IMR-90 (cell line): ENCODE data around the gene AAR2. TPM values are rescaled to one million over a fixed set of nuclear protein-coding genes. Genes with fewer than 3 reads are reported as not detected.
A peak's percentile ranks its signal among the peaks of the same experiment; 100 is the strongest.

Experiments used
- ATAC-seq: fragments of 200-7000 bp; cut with Tn5 transposase; 2 replicates; pipeline ENCODE4 v1.9.1; 2020; ENCODE audit warnings: low read depth, mild to moderate bottlenecking, moderate library complexity
- BruUV-seq: library from RNA; stranded (reverse); fragments of 400-500 nt; replicated peaks from 2 replicates; lab custom pipeline; 2021; lab: Mats Ljungman, UMichigan
- CTCF ChIA-PET: fragments of 300-600 bp; formaldehyde crosslinking; extraction: SDS; loops from one replicate; lab custom pipeline; 2021; ENCODE audit warnings: antibody characterized with exemption; lab: Yijun Ruan, JAX
- POLR2A ChIA-PET: fragments of 300-600 bp; sonication (Branson Sonifier 250); formaldehyde crosslinking; loops from one replicate; lab custom pipeline; 2022; ENCODE audit warnings: antibody characterized with exemption; ENCODE audit not compliant: unreplicated experiment; lab: Charles Lee
- DNase-seq: peaks from one replicate; pipeline ENCODE4 v3.0.0; 2013
- H2AFZ ChIP-seq: replicated peaks from 2 replicates; pipeline ENCODE3; 2013; ENCODE audit warnings: low read length, mild to moderate bottlenecking; ENCODE audit not compliant: poor library complexity
- H2AK5ac ChIP-seq: 2 replicates; pipeline ENCODE4 v1.6.1; 2013; ENCODE audit warnings: low read depth, low read length, inconsistent platforms
- H2AK9ac ChIP-seq: replicated peaks from 2 replicates; pipeline ENCODE3; 2013; ENCODE audit warnings: mild to moderate bottlenecking, low read depth, low read length, moderate library complexity; ENCODE audit not compliant: poor library complexity
- H2BK120ac ChIP-seq: 2 replicates; pipeline ENCODE4 v1.6.1; 2013; ENCODE audit warnings: low read depth, low read length, inconsistent platforms
- H2BK15ac ChIP-seq: 3 replicates; pipeline ENCODE4 v1.6.1; 2013; ENCODE audit warnings: low read depth, low read length, inconsistent platforms
- H2BK20ac ChIP-seq: 2 replicates; pipeline ENCODE4 v1.6.1; 2013; ENCODE audit warnings: low read depth, mild to moderate bottlenecking, inconsistent platforms, low read length, moderate library complexity
- H2BK5ac ChIP-seq: 2 replicates; pipeline ENCODE4 v1.6.1; 2013; ENCODE audit warnings: mild to moderate bottlenecking, low read depth, low read length, inconsistent platforms; ENCODE audit not compliant: poor library complexity, severe bottlenecking
- H3K14ac ChIP-seq: replicated peaks from 2 replicates; pipeline ENCODE4 v1.6.1; 2013; ENCODE audit warnings: low read depth, low read length, inconsistent platforms
- H3K18ac ChIP-seq: 2 replicates; pipeline ENCODE4 v1.6.1; 2013; ENCODE audit warnings: low read depth, low read length, control low read depth
- H3K23ac ChIP-seq: 2 replicates; pipeline ENCODE4 v1.6.1; 2013; ENCODE audit warnings: low read depth, low read length, inconsistent platforms
- H3K27ac ChIP-seq: 2 replicates; pipeline ENCODE4 v1.5.1; 2013; ENCODE audit warnings: mild to moderate bottlenecking, control low read depth, low read length; ENCODE audit not compliant: insufficient read depth
- H3K27me3 ChIP-seq: 2 replicates; pipeline ENCODE4 v1.6.1; 2013; ENCODE audit warnings: low read length; ENCODE audit not compliant: control insufficient read depth, insufficient read depth
- H3K36me3 ChIP-seq: 2 replicates; pipeline ENCODE4 v1.6.1; 2013; ENCODE audit warnings: low read length, mixed read lengths; ENCODE audit not compliant: control insufficient read depth, insufficient read depth
- H3K4ac ChIP-seq: 2 replicates; pipeline ENCODE4 v1.6.1; 2013; ENCODE audit warnings: low read depth, low read length, inconsistent platforms
- H3K4me1 ChIP-seq: 2 replicates; pipeline ENCODE4 v1.6.1; 2013; ENCODE audit warnings: low read length, mixed read lengths; ENCODE audit not compliant: control insufficient read depth, insufficient read depth
- H3K4me2 ChIP-seq: 2 replicates; pipeline ENCODE4 v1.6.1; 2013; ENCODE audit warnings: low read depth, mild to moderate bottlenecking, control low read depth, low read length, moderate library complexity
- H3K4me3 ChIP-seq: 2 replicates; pipeline ENCODE4 v1.5.1; 2013; ENCODE audit warnings: low read depth, mild to moderate bottlenecking, control low read depth, low read length, moderate library complexity; ENCODE audit not compliant: insufficient read depth
- H3K56ac ChIP-seq: 2 replicates; pipeline ENCODE4 v1.6.1; 2013; ENCODE audit warnings: low read length, inconsistent platforms; ENCODE audit not compliant: insufficient read depth; ENCODE audit errors: extremely low read depth
- H3K79me1 ChIP-seq, 2 experiments: 2 replicates each; pipeline ENCODE4 v1.6.1; 2013; ENCODE audit warnings: low read length in 2 of 2, inconsistent platforms in 1 of 2, low read depth in 1 of 2
- H3K9ac ChIP-seq: 2 replicates; pipeline ENCODE4 v1.6.1; 2013; ENCODE audit warnings: low read depth, low read length, control low read depth
- H3K9me1 ChIP-seq: 2 replicates; pipeline ENCODE4 v1.6.1; 2013; ENCODE audit warnings: low read length, inconsistent platforms; ENCODE audit not compliant: insufficient read depth
- H3K9me3 ChIP-seq: 2 replicates; pipeline ENCODE4 v1.6.1; 2013; ENCODE audit warnings: low read length; ENCODE audit not compliant: control insufficient read depth, insufficient read depth
- H4K20me1 ChIP-seq: 2 replicates; pipeline ENCODE4 v1.6.1; 2013; ENCODE audit warnings: low read length, inconsistent platforms; ENCODE audit not compliant: insufficient read depth
- H4K5ac ChIP-seq: 2 replicates; pipeline ENCODE4 v1.6.1; 2013; ENCODE audit warnings: mild to moderate bottlenecking, low read depth, low read length, control low read depth
- H4K8ac ChIP-seq, 2 experiments: 2 replicates each; pipeline ENCODE4 v1.6.1; 2013; ENCODE audit warnings: low read depth in 2 of 2, low read length in 2 of 2, control low read depth in 1 of 2, inconsistent platforms in 1 of 2
- H4K91ac ChIP-seq: 2 replicates; pipeline ENCODE4 v1.6.1; 2013; ENCODE audit warnings: low read depth, low read length, inconsistent platforms; ENCODE audit not compliant: insufficient read depth
- BHLHE40 ChIP-seq: fragments of 150-350 bp; IDR thresholded peaks from 2 replicates; pipeline ENCODE4 v1.6.1; 2016; ENCODE audit warnings: mild to moderate bottlenecking, low read depth, low read length
- CTCF ChIP-seq: conservative IDR thresholded peaks from 2 replicates; pipeline ENCODE4 v1.5.1; 2012; ENCODE audit warnings: mild to moderate bottlenecking, low read depth, low read length, improper control_type of control experiment
- MAFK ChIP-seq: IDR thresholded peaks from 2 replicates; pipeline ENCODE4 v1.6.1; 2012; ENCODE audit warnings: low read depth, low read length, improper control_type of control experiment
- MAZ ChIP-seq: IDR thresholded peaks from 2 replicates; pipeline ENCODE4 v1.6.1; 2012; ENCODE audit warnings: low read depth, mild to moderate bottlenecking, low read length, improper control_type of control experiment, moderate library complexity, borderline replicate concordance
- NFE2L2 ChIP-seq: fragments of 150-350 bp; IDR thresholded peaks from 2 replicates; pipeline ENCODE4 v1.6.1; 2016; ENCODE audit warnings: low read depth, mild to moderate bottlenecking, low read length
- RAD21 ChIP-seq: IDR thresholded peaks from 2 replicates; pipeline ENCODE4 v1.6.1; 2012; ENCODE audit warnings: low read length, improper control_type of control experiment
- SMC3 ChIP-seq: fragments of 150-350 bp; IDR thresholded peaks from 2 replicates; pipeline ENCODE4 v1.6.1; 2016; ENCODE audit warnings: low read depth, mild to moderate bottlenecking, antibody characterized with exemption, low read length, moderate library complexity
- WGBS, 2 experiments: methylation state at CpG; one replicate each; pipeline versions ENCODE4 v1.1.5 to v1.1.7; 2013; ENCODE audit warnings: missing lambda C conversion rate in 2 of 2; ENCODE audit not compliant: insufficient read length in 1 of 2; ENCODE audit errors: extremely low coverage in 2 of 2; 5-methylcytosine and 5-hydroxymethylcytosine counted together
- dilution Hi-C: fragments of 300-500 bp; cut with HindIII; formaldehyde crosslinking; loops from one replicate; pipeline ENCODE4 v1.14.3; 2018; ENCODE audit warnings: low sequenced_read_pairs; ENCODE audit not compliant: unreplicated experiment
- in situ Hi-C: fragments of 300-500 bp; cut with MboI; formaldehyde crosslinking; loops from 3 replicates; pipeline ENCODE4 v1.14.3; 2019; ENCODE audit warnings: low sequenced_read_pairs, inconsistent platforms, mixed read lengths
- intact Hi-C: fragments of 100-400 bp; cut with micrococcal nuclease; formaldehyde crosslinking; loops from 2 replicates; pipeline ENCODE4 v1.10.0; 2022
- polyA plus RNA-seq, 3 experiments: library from polyadenylated mRNA; depleted of rRNA; stranded (reverse); fragments of >200 nt; gene quantifications; 2 replicates each; pipeline ENCODE4 v1.2.3, GENCODE V29; 2012; ENCODE audit warnings: low replicate concordance in 1 of 3
- total RNA-seq: library from RNA; depleted of rRNA; stranded (reverse); fragments of >200 nt; gene quantifications from 2 replicates; pipeline ENCODE4 v1.2.3, GENCODE V29; 2012

The AAR2 gene
- total and polyA plus RNA-seq, 2 of the 4 experiments (the other 2 are of a cell fraction): 28.2 to 35.8 TPM

DNA sequence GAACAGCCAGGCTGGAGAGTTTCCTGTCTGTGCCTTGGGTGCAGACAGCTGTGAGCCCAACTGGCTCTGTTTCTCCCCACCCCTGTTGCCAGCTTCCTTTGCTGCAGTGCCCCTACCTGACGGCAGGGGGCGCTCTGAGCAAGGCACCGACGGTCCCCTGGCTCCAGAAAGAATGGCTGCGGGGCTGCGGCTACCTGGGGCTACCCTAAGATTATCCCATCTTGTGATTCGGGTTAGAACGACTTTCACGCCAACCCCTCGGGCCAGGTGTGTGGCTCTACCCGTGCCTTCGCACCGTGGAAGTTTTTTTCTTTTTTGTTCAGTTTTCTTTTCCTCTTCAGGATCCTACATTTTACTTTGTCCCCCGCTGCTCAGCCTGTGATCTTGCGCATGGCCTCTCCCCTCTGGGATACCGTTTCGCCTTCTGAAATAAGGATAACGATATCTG lies 33.4 kb upstream of the AAR2 start:
- H2AK9ac ChIP-seq: no peak overlapping the region
- H3K4me3 ChIP-seq: no peak overlapping the region
- H3K79me1 ChIP-seq: no peaks in the 10 kb centered on the region
- DNase-seq (peak; percentile 19), ATAC-seq (peak; percentile 76)
- no peaks in the 10 kb centered on the region for H3K9me1 ChIP-seq
- H3K9me3 ChIP-seq: no peaks in the 10 kb centered on the region
- H4K5ac ChIP-seq: no peak overlapping the region
- H4K91ac ChIP-seq: no peak overlapping the region
- no peak overlapping the region for H3K4ac ChIP-seq
- ChIA-PET CTCF (interaction anchor here (0.6 to 1.7 kb wide), 18 partner anchors 8 to 830 kb away, joined by 3 to 9 read pairs (median 4); partner anchors contain the start of gene AAR2), POLR2A (no interaction called here)
- H3K23ac ChIP-seq: no peak overlapping the region
- in situ Hi-C loops (loop anchor here (25.0 kb wide), 1 partner anchor 709 kb away; no protein-coding TSS in a partner anchor), intact Hi-C loops (loop anchor here (1.0 kb wide), 1 partner anchor 236 kb away; no protein-coding TSS in a partner anchor), dilution Hi-C loops (no loop called here)
- H3K36me3 ChIP-seq: peaks cover 3% of the 10 kb centered on the region; the same call in 1 of the 2 replicates
- peak; percentile 91 for TF ChIP-seq CTCF
- TF ChIP-seq BHLHE40: no peak
- TF ChIP-seq MAFK: no peak
- peak; percentile 75 for TF ChIP-seq SMC3
- peak; percentile 32; the same call in 1 of the 2 replicates for TF ChIP-seq MAZ
- TF ChIP-seq RAD21: peak; percentile 75
- TF ChIP-seq NFE2L2: no peak
- H3K9ac ChIP-seq: no peak overlapping the region
- no peak overlapping the region for H3K18ac ChIP-seq
- H4K8ac ChIP-seq: 0 out of 4 replicates have a peak overlapping the region, but pooled peaks of 1 of the 2 experiments have one; percentile 46
- no peaks in the 10 kb centered on the region for H3K27me3 ChIP-seq
- H3K14ac ChIP-seq: no peak overlapping the region
- no peak overlapping the region for H2BK15ac ChIP-seq
- no peak overlapping the region for H3K27ac ChIP-seq
- no peak overlapping the region for H3K56ac ChIP-seq
- H3K4me2 ChIP-seq: no peak overlapping the region
- no peak overlapping the region for H2BK5ac ChIP-seq
- H4K20me1 ChIP-seq: no peaks in the 10 kb centered on the region
- BruUV-seq: no TSS peak
- no peak overlapping the region for H2BK120ac ChIP-seq
- H2BK20ac ChIP-seq: no peak overlapping the region
- H2AK5ac ChIP-seq: no peak overlapping the region
- peak overlapping the region; percentile 63 for H2AFZ ChIP-seq
- WGBS, 2 experiments: 39% methylated on average over 13 of the region's 18 CpGs; no CpG with 5 or more reads in 1 of the 2 experiments
- H3K4me1 ChIP-seq: no peaks in the 10 kb centered on the region
